Measurements from ENCODE around the gene PRUNE2. TPM values are rescaled to one million over a fixed set of nuclear protein-coding genes. Genes with fewer than 3 reads are reported as not detected.
A peak's percentile ranks its signal among the peaks of the same experiment; 100 is the strongest.

The PRUNE2 gene
- total RNA-seq, 1 donor = 80.0 TPM

GRCh38 chr9:76580188-76580587 is 325.7 kb downstream of the PRUNE2 start:
- H3K4me1 ChIP-seq (ENCODE audit: insufficient read depth, low read length) = peaks cover 24% of the 10 kb centered on the region
- H3K27ac ChIP-seq (ENCODE audit: low read depth, low read length) = no peak overlapping the region
- H3K36me3 ChIP-seq (ENCODE audit: insufficient read depth, low read length) = no peaks in the 10 kb centered on the region
- no peaks in the 10 kb centered on the region for H3K9me3 ChIP-seq (ENCODE audit: low read depth, low read length)
- H3K4me3 ChIP-seq (ENCODE audit: insufficient read depth, low read length) = no peak overlapping the region
- no peak overlapping the region for H2AFZ ChIP-seq (ENCODE audit: low read length)
- no peak for TF ChIP-seq CTCF (IDR thresholded peaks at IDR 0.05; ENCODE audit: extremely low read depth, low read depth, low read length)
- H3K27me3 ChIP-seq (ENCODE audit: insufficient read depth, low read length) = no peaks in the 10 kb centered on the region
- H3K4me2 ChIP-seq (ENCODE audit: insufficient read depth, low read length) = no peak overlapping the region
- H3K79me2 ChIP-seq (ENCODE audit: insufficient read depth, low read length) = no peaks in the 10 kb centered on the region
- DNase-seq (ENCODE audit: insufficient read length, low spot score, missing footprints) = no peak
- H4K20me1 ChIP-seq (ENCODE audit: insufficient read depth, low read length) = no peaks in the 10 kb centered on the region

- DNase-seq (ENCODE audit: insufficient read length, low spot score, missing footprints) = peak; percentile 88
- Histone ChIP-seq H2AFZ (ENCODE audit: low read length) (peak overlapping the region; percentile 8), H3K36me3 (ENCODE audit: insufficient read depth, low read length) (no peaks in the 10 kb centered on the region), H3K4me2 (ENCODE audit: insufficient read depth, low read length) (peak overlapping the region; percentile 50), H3K4me3 (ENCODE audit: insufficient read depth, low read length) (no peak overlapping the region), H3K4me1 (ENCODE audit: insufficient read depth, low read length) (peaks cover 32% of the 10 kb centered on the region), H3K27me3 (ENCODE audit: insufficient read depth, low read length) (no peaks in the 10 kb centered on the region), H3K9me3 (ENCODE audit: low read depth, low read length) (no peaks in the 10 kb centered on the region), H3K27ac (ENCODE audit: low read depth, low read length) (peak overlapping the region; percentile 85), H3K79me2 (ENCODE audit: insufficient read depth, low read length) (no peaks in the 10 kb centered on the region), H4K20me1 (ENCODE audit: insufficient read depth, low read length) (no peaks in the 10 kb centered on the region)
- no peak for TF ChIP-seq CTCF (IDR thresholded peaks at IDR 0.05; ENCODE audit: extremely low read depth, low read depth, low read length)
Measured at GRCh38 chr9:76576344-76576743, 329.6 kb downstream of the PRUNE2 start.

GRCh38 chr9:76575761-76576160 is 330.2 kb downstream of the PRUNE2 start:
- Histone ChIP-seq H4K20me1 (ENCODE audit: insufficient read depth, low read length) (no peaks in the 10 kb centered on the region), H3K36me3 (ENCODE audit: insufficient read depth, low read length) (no peaks in the 10 kb centered on the region), H3K4me3 (ENCODE audit: insufficient read depth, low read length) (no peak overlapping the region), H2AFZ (ENCODE audit: low read length) (peak overlapping the region; percentile 49), H3K4me1 (ENCODE audit: insufficient read depth, low read length) (peaks cover 32% of the 10 kb centered on the region), H3K4me2 (ENCODE audit: insufficient read depth, low read length) (peak overlapping the region; percentile 50), H3K9me3 (ENCODE audit: low read depth, low read length) (peaks cover under 1% of the 10 kb centered on the region), H3K79me2 (ENCODE audit: insufficient read depth, low read length) (no peaks in the 10 kb centered on the region), H3K27me3 (ENCODE audit: insufficient read depth, low read length) (no peaks in the 10 kb centered on the region), H3K27ac (ENCODE audit: low read depth, low read length) (peak overlapping the region; percentile 85)
- DNase-seq (ENCODE audit: insufficient read length, low spot score, missing footprints) = no peak
- no peak for TF ChIP-seq CTCF (IDR thresholded peaks at IDR 0.05; ENCODE audit: extremely low read depth, low read depth, low read length)

GRCh38 chr9:76573905-76574760 is 331.8 kb downstream of the PRUNE2 start:
- peaks cover 5% of the 10 kb centered on the region for H3K9me3 ChIP-seq (ENCODE audit: low read depth, low read length)
- H3K4me3 ChIP-seq (ENCODE audit: insufficient read depth, low read length) = no peak overlapping the region
- H3K36me3 ChIP-seq (ENCODE audit: insufficient read depth, low read length) = no peaks in the 10 kb centered on the region
- no peak overlapping the region for H2AFZ ChIP-seq (ENCODE audit: low read length)
- no peaks in the 10 kb centered on the region for H4K20me1 ChIP-seq (ENCODE audit: insufficient read depth, low read length)
- no peak overlapping the region for H3K4me2 ChIP-seq (ENCODE audit: insufficient read depth, low read length)
- H3K27ac ChIP-seq (ENCODE audit: low read depth, low read length) = peak overlapping the region; percentile 13
- no peak for DNase-seq (ENCODE audit: insufficient read length, low spot score, missing footprints)
- no peaks in the 10 kb centered on the region for H3K79me2 ChIP-seq (ENCODE audit: insufficient read depth, low read length)
- H3K4me1 ChIP-seq (ENCODE audit: insufficient read depth, low read length) = peaks cover 32% of the 10 kb centered on the region
- no peaks in the 10 kb centered on the region for H3K27me3 ChIP-seq (ENCODE audit: insufficient read depth, low read length)
- TF ChIP-seq CTCF (IDR thresholded peaks at IDR 0.05; ENCODE audit: extremely low read depth, low read depth, low read length) = no peak

Data from osteoblast (primary cell).